ENCODE results near the gene SLC24A1. TPM values are rescaled to one million over a fixed set of nuclear protein-coding genes. Genes with fewer than 3 reads are reported as not detected.

SLC24A1 gene
- total and polyA plus RNA-seq, 2 of the 13 experiments (the other 11 are each of a cell fraction or from before 2014, with no cell fraction given): 5.9 to 8.3 TPM

GRCh38 chr15:65638109-65638508 is 16.4 kb downstream of the SLC24A1 start:
- Histone ChIP-seq H3K36me3 (replicated peaks in 1 of 2; ENCODE audit: control insufficient read depth in 1 of 2, insufficient read depth in 2 of 2, low read length in 2 of 2) (no peaks in the 10 kb centered on the region), H2AFZ (ENCODE audit: low read length) (no peak overlapping the region), H3K27ac (ENCODE audit: extremely low read length, insufficient read depth, low read length) (no peak overlapping the region), H3K4me1 (ENCODE audit: insufficient read depth, low read length) (peaks cover 5% of the 10 kb centered on the region; the same call in 1 of the 2 replicates), H3K9me3 (ENCODE audit: low read length) (no peaks in the 10 kb centered on the region), H3K79me2 (ENCODE audit: insufficient read depth, low read length) (no peaks in the 10 kb centered on the region), H3K27me3 (ENCODE audit: control insufficient read depth in 1 of 2, insufficient read depth in 2 of 2, low read length in 2 of 2) (no peaks in the 10 kb centered on the region; a peak in 1 of 5 replicates), H3K4me2 (ENCODE audit: low read depth, low read length) (no peak overlapping the region), H4K20me1 (ENCODE audit: insufficient read depth, low read length) (no peaks in the 10 kb centered on the region), H3K4me3 (replicated peaks in 1 of 3; ENCODE audit: insufficient read depth in 1 of 3, low read depth in 2 of 3, low read length in 3 of 3) (no peak overlapping the region), H3K9ac (ENCODE audit: insufficient read depth, low read depth, low read length) (no peak overlapping the region)
- no peak for DNase-seq (ENCODE audit: low spot score)
- WGBS (ENCODE audit: low lambda C conversion rate): 81% methylated on average over 5 of the region's 5 CpGs
- in situ Hi-C loops (cut with HindIII; ENCODE audit: extremely low pct_ligation_motif_present, low pct_unique_long_range_greater_than_20kb): loop anchor here (25.0 kb wide), 1 partner anchor 224 kb away; the partner anchor contains the start of gene RAB11A
- no TSS peak for BruUV-seq (replicated peaks)
- intact Hi-C loops (cut with micrococcal nuclease; ENCODE audit: unreplicated experiment): loop anchor here (2.0 kb wide), 2 partner anchors 197 to 219 kb away; no protein-coding TSS in a partner anchor
- TF ChIP-seq ZBTB20 (CRISPR knock-in tag; IDR thresholded peaks at IDR 0.05; ENCODE audit: borderline replicate concordance, low read depth): no peak
- TF ChIP-seq ZSCAN31 (CRISPR knock-in tag; IDR thresholded peaks at IDR 0.05; ENCODE audit: low read depth): no peak
- no peak for TF ChIP-seq RORA (CRISPR knock-in tag; IDR thresholded peaks at IDR 0.05)
- no peak for TF ChIP-seq ZNF432 (CRISPR knock-in tag; IDR thresholded peaks at IDR 0.05; ENCODE audit: borderline replicate concordance)
- TF ChIP-seq SETDB1 (CRISPR knock-in tag; IDR thresholded peaks at IDR 0.05; ENCODE audit: borderline replicate concordance): no peak
- TF ChIP-seq, protein P1, sequence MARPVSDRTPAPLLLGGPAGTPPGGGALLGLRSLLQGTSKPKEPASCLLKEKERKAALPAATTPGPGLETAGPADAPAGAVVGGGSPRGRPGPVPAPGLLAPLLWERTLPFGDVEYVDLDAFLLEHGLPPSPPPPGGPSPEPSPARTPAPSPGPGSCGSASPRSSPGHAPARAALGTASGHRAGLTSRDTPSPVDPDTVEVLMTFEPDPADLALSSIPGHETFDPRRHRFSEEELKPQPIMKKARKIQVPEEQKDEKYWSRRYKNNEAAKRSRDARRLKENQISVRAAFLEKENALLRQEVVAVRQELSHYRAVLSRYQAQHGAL (CRISPR knock-in tag; IDR thresholded peaks at IDR 0.05; ENCODE audit: not compliant biosample characterization): no peak
- no peak for TF ChIP-seq RXRB (CRISPR knock-in tag; IDR thresholded peaks at IDR 0.05; ENCODE audit: borderline replicate concordance)
- TF ChIP-seq HNRNPLL (IDR thresholded peaks at IDR 0.05; ENCODE audit: low read depth, low read length, poor library complexity, severe bottlenecking): no peak
- TF ChIP-seq TARDBP (CRISPR knock-in tag; IDR thresholded peaks at IDR 0.05): no peak
- TF ChIP-seq ZNF557 (CRISPR knock-in tag; IDR thresholded peaks at IDR 0.05): no peak
- no peak for TF ChIP-seq ATM (IDR thresholded peaks at IDR 0.05; ENCODE audit: borderline replicate concordance)
- TF ChIP-seq, protein P2, sequence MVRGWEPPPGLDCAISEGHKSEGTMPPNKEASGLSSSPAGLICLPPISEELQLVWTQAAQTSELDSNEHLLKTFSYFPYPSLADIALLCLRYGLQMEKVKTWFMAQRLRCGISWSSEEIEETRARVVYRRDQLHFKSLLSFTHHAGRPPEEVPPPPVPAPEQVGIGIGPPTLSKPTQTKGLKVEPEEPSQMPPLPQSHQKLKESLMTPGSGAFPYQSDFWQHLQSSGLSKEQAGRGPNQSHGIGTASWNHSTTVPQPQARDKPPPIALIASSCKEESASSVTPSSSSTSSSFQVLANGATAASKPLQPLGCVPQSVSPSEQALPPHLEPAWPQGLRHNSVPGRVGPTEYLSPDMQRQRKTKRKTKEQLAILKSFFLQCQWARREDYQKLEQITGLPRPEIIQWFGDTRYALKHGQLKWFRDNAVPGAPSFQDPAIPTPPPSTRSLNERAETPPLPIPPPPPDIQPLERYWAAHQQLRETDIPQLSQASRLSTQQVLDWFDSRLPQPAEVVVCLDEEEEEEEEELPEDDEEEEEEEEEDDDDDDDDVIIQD (CRISPR knock-in tag; IDR thresholded peaks at IDR 0.05; ENCODE audit: low read depth): no peak
- no peak for TF ChIP-seq RAD51 (IDR thresholded peaks at IDR 0.05; ENCODE audit: borderline replicate concordance)
- TF ChIP-seq ZFP62 (CRISPR knock-in tag; IDR thresholded peaks at IDR 0.05): no peak
- ChIA-PET POLR2A (interaction anchor here (1.3 kb wide), 1 partner anchor 27 kb away, joined by 4 read pairs; the partner anchor contains the start of gene INTS14), CTCF (ENCODE audit: low intra/inter-chr PET ratio, low total read pairs) (interaction anchor here (0.9 to 2.3 kb wide), 2 partner anchors 219 to 650 kb away, joined by 3 to 12 read pairs; no protein-coding TSS in a partner anchor)
- no peak for FAIRE-seq
- peak; percentile 47 for ATAC-seq
